Neural progenitor cell (in vitro differentiated cells): ENCODE measurements around the gene PRSS53. TPM values are rescaled to one million over a fixed set of nuclear protein-coding genes. Genes with fewer than 3 reads are reported as not detected.

Source experiments
- DNase-seq: peaks from one replicate; pipeline ENCODE4 v3.0.0-alpha.2; 2016; ENCODE audit warnings: low spot score
- H2AFZ ChIP-seq: fragments of 200-600 bp; sonication (generic); replicated peaks from 2 replicates; pipeline ENCODE4 v1.6.1; 2016; ENCODE audit warnings: antibody characterized with exemption
- H3F3A ChIP-seq: fragments of 200-600 bp; sonication (generic); 2 replicates; pipeline ENCODE4 v1.6.1; 2016; ENCODE audit warnings: antibody characterized with exemption, low read depth
- H3K27ac ChIP-seq: fragments of 200-600 bp; sonication (generic); 2 replicates; pipeline ENCODE4 v1.5.1; 2016; ENCODE audit warnings: mild to moderate bottlenecking
- H3K27me3 ChIP-seq: fragments of 200-600 bp; sonication (generic); 2 replicates; pipeline ENCODE4 v1.6.1; 2016; ENCODE audit warnings: mild to moderate bottlenecking, moderate library complexity
- H3K36me3 ChIP-seq: fragments of 200-600 bp; sonication (generic); 2 replicates; pipeline ENCODE4 v1.5.1; 2016
- H3K4me1 ChIP-seq: fragments of 200-600 bp; sonication (generic); 2 replicates; pipeline ENCODE4 v1.6.1; 2016; ENCODE audit warnings: mixed run types
- H3K4me2 ChIP-seq: fragments of 200-600 bp; sonication (generic); 2 replicates; pipeline ENCODE4 v1.6.1; 2016
- H3K4me3 ChIP-seq: fragments of 200-600 bp; sonication (generic); 2 replicates; pipeline ENCODE4 v1.5.1; 2016
- H3K79me2 ChIP-seq: fragments of 200-600 bp; sonication (generic); 2 replicates; pipeline ENCODE4 v1.6.1; 2016; ENCODE audit warnings: low read depth
- H3K9ac ChIP-seq: fragments of 200-600 bp; sonication (generic); 2 replicates; pipeline ENCODE4 v1.6.1; 2016
- H3K9me3 ChIP-seq: fragments of 200-600 bp; sonication (generic); 2 replicates; pipeline ENCODE4 v1.5.1; 2016; ENCODE audit warnings: low read depth
- H4K20me1 ChIP-seq: fragments of 200-600 bp; sonication (generic); 2 replicates; pipeline ENCODE4 v1.6.1; 2016; ENCODE audit warnings: low read depth
- H3K27ac Mint-ChIP-seq: 3 replicates; pipeline ENCODE4 v1.8.0; 2021; ENCODE audit warnings: mixed read lengths
- H3K27me3 Mint-ChIP-seq: 2 replicates; pipeline ENCODE4 v1.8.0; 2022; ENCODE audit warnings: low read depth, mild to moderate bottlenecking, inconsistent platforms, moderate library complexity, mixed read lengths; ENCODE audit not compliant: insufficient read depth
- H3K36me3 Mint-ChIP-seq: 3 replicates; pipeline ENCODE4 v1.8.0; 2021; ENCODE audit warnings: mixed read lengths
- H3K4me1 Mint-ChIP-seq: 3 replicates; pipeline ENCODE4 v1.8.0; 2021; ENCODE audit warnings: mixed read lengths
- H3K4me3 Mint-ChIP-seq: 3 replicates; pipeline ENCODE4 v1.8.0; 2021; ENCODE audit warnings: mild to moderate bottlenecking, moderate library complexity, mixed read lengths
- H3K9me3 Mint-ChIP-seq: 3 replicates; pipeline ENCODE4 v1.8.0; 2020; ENCODE audit warnings: mixed read lengths
- EZH2 ChIP-seq: fragments of 200-600 bp; sonication (generic); IDR thresholded peaks from 2 replicates; pipeline ENCODE4 v1.6.1; 2017; ENCODE audit warnings: antibody characterized with exemption, mild to moderate bottlenecking, moderate library complexity
- EZH2phosphoT487 ChIP-seq: fragments of 200-600 bp; sonication (generic); IDR thresholded peaks from 2 replicates; pipeline ENCODE4 v1.6.1; 2017; ENCODE audit warnings: antibody characterized with exemption
- total RNA-seq: library from RNA; depleted of rRNA; stranded (reverse); fragments of >200 nt; gene quantifications from 2 replicates; pipeline ENCODE4 v1.2.3, GENCODE V29; 2015; ENCODE audit warnings: low replicate concordance
- TF ChIP-seq, protein P1 (sequence below): fragments of 200-600 bp; sonication (generic); IDR thresholded peaks from 2 replicates; pipeline ENCODE4 v1.5.1; 2017; ENCODE audit warnings: antibody characterized with exemption, mild to moderate bottlenecking

Gene PRSS53
- total RNA-seq, 1 donor from 2014 or later, result 2.3 TPM

DNA sequence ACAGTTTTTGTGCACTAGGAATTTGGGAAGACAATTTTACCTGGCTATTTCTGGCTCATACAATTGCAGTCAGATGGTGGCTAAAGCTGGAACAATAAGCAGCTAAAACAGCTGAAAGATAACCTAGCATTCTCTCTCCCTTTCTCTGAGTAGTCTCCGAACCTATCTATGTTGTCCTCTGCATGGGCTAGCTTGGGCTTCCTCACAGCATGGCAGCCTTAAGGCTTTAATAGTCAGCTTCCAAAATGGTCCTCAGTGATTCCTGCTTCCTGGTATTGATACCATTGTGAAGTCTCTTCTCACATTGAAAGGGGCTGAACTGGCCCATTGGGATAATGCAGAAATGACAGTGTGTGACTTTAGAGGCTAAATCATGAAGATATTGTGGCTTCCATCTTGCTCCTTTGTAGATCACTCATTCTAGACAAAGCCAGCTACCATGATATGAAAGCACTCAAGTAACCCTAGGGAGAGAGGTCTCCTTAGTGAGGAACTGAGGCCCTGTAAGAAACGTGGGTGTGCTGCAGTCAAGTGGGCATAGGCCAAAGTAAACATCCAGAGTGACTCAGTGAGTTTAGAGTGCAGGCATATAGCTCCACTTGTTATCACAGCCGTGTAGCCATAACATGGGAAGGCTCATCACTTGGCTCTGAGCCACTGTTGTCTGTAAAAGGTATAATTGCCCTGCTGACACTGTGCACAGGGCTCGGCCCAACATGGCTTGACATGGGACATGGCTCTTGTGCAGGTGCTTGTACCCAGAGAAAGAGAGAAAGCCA, 11.3 kb upstream of the PRSS53 start:
- no peaks in the 10 kb centered on the region for H3K9me3 ChIP-seq
- H3K9me3 Mint-ChIP-seq, result peaks cover 8% of the 10 kb centered on the region
- no peak overlapping the region for H3K9ac ChIP-seq
- peaks cover 11% of the 10 kb centered on the region for H3F3A ChIP-seq
- H3K79me2 ChIP-seq, result no peaks in the 10 kb centered on the region
- no peaks in the 10 kb centered on the region for H3K4me1 ChIP-seq
- H3K4me3 ChIP-seq, result no peak overlapping the region
- DNase-seq, result no peak
- H3K27me3 Mint-ChIP-seq, result peaks cover 10% of the 10 kb centered on the region
- no peaks in the 10 kb centered on the region for H3K36me3 ChIP-seq
- no peak overlapping the region for H3K27ac ChIP-seq
- no peak overlapping the region for H2AFZ ChIP-seq
- no peaks in the 10 kb centered on the region for H3K27me3 ChIP-seq
- no peaks in the 10 kb centered on the region for H4K20me1 ChIP-seq
- H3K27ac Mint-ChIP-seq, result no peak overlapping the region
- H3K4me2 ChIP-seq, result no peak overlapping the region
- H3K4me3 Mint-ChIP-seq, result peak overlapping the region; percentile 49
- no peaks in the 10 kb centered on the region for H3K4me1 Mint-ChIP-seq
- no peaks in the 10 kb centered on the region for H3K36me3 Mint-ChIP-seq
- no peak for TF ChIP-seq EZH2phosphoT487
- TF ChIP-seq EZH2, result no peak
- TF ChIP-seq, protein P1, sequence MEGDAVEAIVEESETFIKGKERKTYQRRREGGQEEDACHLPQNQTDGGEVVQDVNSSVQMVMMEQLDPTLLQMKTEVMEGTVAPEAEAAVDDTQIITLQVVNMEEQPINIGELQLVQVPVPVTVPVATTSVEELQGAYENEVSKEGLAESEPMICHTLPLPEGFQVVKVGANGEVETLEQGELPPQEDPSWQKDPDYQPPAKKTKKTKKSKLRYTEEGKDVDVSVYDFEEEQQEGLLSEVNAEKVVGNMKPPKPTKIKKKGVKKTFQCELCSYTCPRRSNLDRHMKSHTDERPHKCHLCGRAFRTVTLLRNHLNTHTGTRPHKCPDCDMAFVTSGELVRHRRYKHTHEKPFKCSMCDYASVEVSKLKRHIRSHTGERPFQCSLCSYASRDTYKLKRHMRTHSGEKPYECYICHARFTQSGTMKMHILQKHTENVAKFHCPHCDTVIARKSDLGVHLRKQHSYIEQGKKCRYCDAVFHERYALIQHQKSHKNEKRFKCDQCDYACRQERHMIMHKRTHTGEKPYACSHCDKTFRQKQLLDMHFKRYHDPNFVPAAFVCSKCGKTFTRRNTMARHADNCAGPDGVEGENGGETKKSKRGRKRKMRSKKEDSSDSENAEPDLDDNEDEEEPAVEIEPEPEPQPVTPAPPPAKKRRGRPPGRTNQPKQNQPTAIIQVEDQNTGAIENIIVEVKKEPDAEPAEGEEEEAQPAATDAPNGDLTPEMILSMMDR, result no peak

DNA sequence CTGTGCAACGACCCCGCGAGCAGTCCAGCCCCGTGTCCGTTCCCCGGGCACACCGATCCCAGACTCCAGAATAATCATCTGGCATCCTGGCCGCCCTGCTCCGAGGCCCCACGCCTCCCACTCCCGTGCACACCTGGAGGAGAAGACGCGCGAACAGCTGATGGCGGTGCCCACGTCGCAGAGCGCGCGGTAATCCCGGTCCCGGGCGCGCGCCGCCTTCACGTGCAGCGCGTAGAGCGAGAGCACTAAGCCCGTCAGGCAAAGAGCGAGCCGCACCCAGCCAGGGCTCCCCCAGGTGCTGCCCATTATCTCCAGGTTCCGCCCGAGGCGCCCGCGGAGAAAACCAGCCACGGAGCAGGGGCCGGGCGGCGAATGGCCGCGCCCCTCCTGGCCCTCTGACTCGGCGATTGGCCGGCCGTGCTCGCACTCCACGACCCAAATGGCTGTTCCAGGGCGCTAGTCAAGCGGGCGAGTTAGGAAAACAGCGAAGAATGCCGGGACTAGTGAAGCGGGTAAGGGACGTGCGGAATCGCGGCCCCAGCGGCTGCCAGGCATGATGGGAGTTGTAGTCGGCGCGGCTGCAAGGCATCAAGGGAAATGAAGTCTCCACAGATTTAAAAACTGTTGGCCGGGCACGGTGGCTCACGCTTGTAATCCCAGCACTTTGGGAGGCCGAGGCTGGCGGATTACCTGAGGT, 5.8 kb upstream of the PRSS53 start, which contains the start of gene VKORC1:
VKORC1 (minus strand) TSS at position 374 of the 697 bp plus-strand sequence; CDS start at position 306, 68 bp downstream.
- no peak for TF ChIP-seq EZH2phosphoT487
- TF ChIP-seq, protein P1, result no peak
- H3K9ac ChIP-seq, result peak within 1 kb of the TSS; percentile 42
- H3K36me3 Mint-ChIP-seq, result peaks cover 3% of the 10 kb centered on the region
- peaks cover 19% of the 10 kb centered on the region for H4K20me1 ChIP-seq
- peak within 1 kb of the TSS; percentile 98 for H3K4me3 Mint-ChIP-seq
- peaks cover 5% of the 10 kb centered on the region for H3K9me3 Mint-ChIP-seq
- no peaks in the 10 kb centered on the region for H3K27me3 ChIP-seq
- peak within 1 kb of the TSS; percentile 4 for H3K27ac Mint-ChIP-seq
- H3K4me1 Mint-ChIP-seq, result peaks cover 8% of the 10 kb centered on the region
- peak within 1 kb of the TSS; percentile 87 for H3K4me2 ChIP-seq
- H2AFZ ChIP-seq, result peak within 1 kb of the TSS; percentile 64
- peaks cover 28% of the 10 kb centered on the region for H3F3A ChIP-seq
- peak within 1 kb of the TSS; percentile 71 for H3K27ac ChIP-seq
- DNase-seq, result peak; percentile 98
- H3K79me2 ChIP-seq, result peaks cover 22% of the 10 kb centered on the region
- peaks cover 12% of the 10 kb centered on the region for H3K27me3 Mint-ChIP-seq
- peaks cover 3% of the 10 kb centered on the region for H3K4me1 ChIP-seq
- peak within 1 kb of the TSS; percentile 86 for H3K4me3 ChIP-seq
- H3K36me3 ChIP-seq, result no peaks in the 10 kb centered on the region
- H3K9me3 ChIP-seq, result no peaks in the 10 kb centered on the region

DNA sequence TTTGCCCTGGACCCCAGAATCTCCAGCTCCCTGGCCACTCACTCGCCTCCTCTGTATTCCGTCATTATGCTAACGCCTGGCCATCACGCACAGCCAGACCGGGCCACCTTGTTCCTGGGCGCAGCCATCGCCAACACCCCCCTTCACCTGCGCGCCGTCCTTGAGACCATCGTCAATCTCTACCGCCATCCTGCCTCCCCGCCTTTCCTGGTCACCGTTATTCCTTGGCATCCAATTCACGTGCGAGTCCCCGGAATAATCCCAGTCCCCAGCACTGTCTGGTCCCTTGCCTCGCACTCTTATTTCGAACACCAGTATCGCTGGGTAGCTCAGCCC, 5.3 kb upstream of the PRSS53 start:
- H3K9ac ChIP-seq, result peak overlapping the region; percentile 42
- Mint-ChIP-seq H3K4me3 (peak overlapping the region; percentile 98), H3K27ac (no peak overlapping the region), H3K4me1 (peaks cover 8% of the 10 kb centered on the region), H3K27me3 (peaks cover 12% of the 10 kb centered on the region), H3K36me3 (peaks cover 5% of the 10 kb centered on the region), H3K9me3 (peaks cover 5% of the 10 kb centered on the region)
- TF ChIP-seq EZH2phosphoT487, result no peak
- no peak for TF ChIP-seq EZH2
- TF ChIP-seq, protein P1, result no peak
- no peaks in the 10 kb centered on the region for H3K9me3 ChIP-seq
- H3K4me1 ChIP-seq, result peaks cover 3% of the 10 kb centered on the region
- H2AFZ ChIP-seq, result peak overlapping the region; percentile 64
- H3K36me3 ChIP-seq, result no peaks in the 10 kb centered on the region
- H3K79me2 ChIP-seq, result peaks cover 22% of the 10 kb centered on the region
- H4K20me1 ChIP-seq, result peaks cover 19% of the 10 kb centered on the region
- peaks cover 28% of the 10 kb centered on the region for H3F3A ChIP-seq
- peak overlapping the region; percentile 86 for H3K4me3 ChIP-seq
- H3K4me2 ChIP-seq, result peak overlapping the region; percentile 87
- peak overlapping the region; percentile 71 for H3K27ac ChIP-seq
- peak; percentile 58 for DNase-seq
- H3K27me3 ChIP-seq, result no peaks in the 10 kb centered on the region
